Gastroesophageal sphincter (tissue), 3 donors: Measurements from ENCODE around the gene ECE2.

ENCODE experiments used
- POLR2AphosphoS5 ChIP-seq: sonication (generic); formaldehyde crosslinking; IDR thresholded peaks from one replicate; pipeline ENCODE4 v1.6.1; 2017; ENCODE audit warnings: antibody characterized with exemption
- TF ChIP-seq, protein P1 (sequence below), 4 experiments: fragments of 200-600 bp in 2 of 4; fragments of 450-650 bp in 2 of 4; sonication (generic) in 1 of 4; IDR thresholded peaks; one replicate each; pipeline ENCODE4 v1.5.1; 2017 to 2019; ENCODE audit warnings: antibody characterized with exemption in 4 of 4, mild to moderate bottlenecking in 2 of 4, moderate library complexity in 2 of 4

DNA sequence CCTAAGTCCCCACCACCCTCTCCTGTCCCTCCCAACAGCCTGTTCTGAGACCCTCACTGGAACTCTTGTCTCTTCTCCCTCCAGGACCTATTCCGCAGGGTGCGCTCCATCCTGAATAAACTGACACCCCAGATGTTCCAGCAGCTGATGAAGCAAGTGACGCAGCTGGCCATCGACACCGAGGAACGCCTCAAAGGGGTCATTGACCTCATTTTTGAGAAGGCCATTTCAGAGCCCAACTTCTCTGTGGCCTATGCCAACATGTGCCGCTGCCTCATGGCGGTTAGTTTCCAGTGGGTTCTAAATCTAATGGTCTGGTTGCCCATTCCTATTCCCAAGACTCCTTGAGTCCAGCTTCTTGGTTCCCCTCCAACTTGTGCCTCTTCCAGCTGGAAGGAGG lies 47.9 kb downstream of the ECE2 start:
- TF ChIP-seq POLR2AphosphoS5, result no peak
- TF ChIP-seq, protein P1, sequence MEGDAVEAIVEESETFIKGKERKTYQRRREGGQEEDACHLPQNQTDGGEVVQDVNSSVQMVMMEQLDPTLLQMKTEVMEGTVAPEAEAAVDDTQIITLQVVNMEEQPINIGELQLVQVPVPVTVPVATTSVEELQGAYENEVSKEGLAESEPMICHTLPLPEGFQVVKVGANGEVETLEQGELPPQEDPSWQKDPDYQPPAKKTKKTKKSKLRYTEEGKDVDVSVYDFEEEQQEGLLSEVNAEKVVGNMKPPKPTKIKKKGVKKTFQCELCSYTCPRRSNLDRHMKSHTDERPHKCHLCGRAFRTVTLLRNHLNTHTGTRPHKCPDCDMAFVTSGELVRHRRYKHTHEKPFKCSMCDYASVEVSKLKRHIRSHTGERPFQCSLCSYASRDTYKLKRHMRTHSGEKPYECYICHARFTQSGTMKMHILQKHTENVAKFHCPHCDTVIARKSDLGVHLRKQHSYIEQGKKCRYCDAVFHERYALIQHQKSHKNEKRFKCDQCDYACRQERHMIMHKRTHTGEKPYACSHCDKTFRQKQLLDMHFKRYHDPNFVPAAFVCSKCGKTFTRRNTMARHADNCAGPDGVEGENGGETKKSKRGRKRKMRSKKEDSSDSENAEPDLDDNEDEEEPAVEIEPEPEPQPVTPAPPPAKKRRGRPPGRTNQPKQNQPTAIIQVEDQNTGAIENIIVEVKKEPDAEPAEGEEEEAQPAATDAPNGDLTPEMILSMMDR (IDR thresholded peaks at IDR 0.05), result no peak
